Thyroid gland (tissue), 4 donors: ENCODE measurements around the gene CCBE1. TPM values are rescaled to one million over a fixed set of nuclear protein-coding genes. Genes with fewer than 3 reads are reported as not detected.
"Not testable (repeated sequence)": the region's sequence is repeated elsewhere in the genome, so short reads cannot be mapped to it uniquely, and the experiment has no call there.

ENCODE experiments used
- DNase-seq, 2 donors: peaks; one replicate each; pipeline ENCODE4 v3.0.0-alpha.2; 2019
- H3K27ac ChIP-seq, 3 donors: fragments of 200-600 bp; sonication (generic); 1 replicate in 2 of 3; 2 replicates in 1 of 3; pipeline ENCODE4 v1.5.1; 2016 to 2019; ENCODE audit warnings: mild to moderate bottlenecking in 1 of 3, moderate library complexity in 1 of 3
- H3K27me3 ChIP-seq: fragments of 200-600 bp; sonication (generic); one replicate; pipeline ENCODE4 v1.5.1; 2019
- H3K36me3 ChIP-seq, 2 donors: fragments of 200-600 bp; sonication (generic); one replicate each; pipeline ENCODE4 v1.5.1; 2016 to 2019
- H3K4me1 ChIP-seq, 2 donors: fragments of 200-600 bp; sonication (generic); one replicate each; pipeline ENCODE4 v1.5.1; 2017 to 2019
- H3K4me3 ChIP-seq, 3 donors: fragments of 200-600 bp; sonication (generic); replicated peaks in 1 of 3; 1 replicate in 2 of 3; 2 replicates in 1 of 3; pipeline ENCODE4 v1.5.1; 2016; ENCODE audit warnings: mild to moderate bottlenecking in 1 of 3
- H3K9me3 ChIP-seq: fragments of 200-600 bp; sonication (generic); one replicate; pipeline ENCODE4 v1.5.1; 2017
- CTCF ChIP-seq, 6 experiments: fragments of 200-600 bp in 3 of 6; fragments of 450-650 bp in 3 of 6; sonication (generic) in 3 of 6; IDR thresholded peaks; one replicate each; pipeline ENCODE4 v1.5.1; 2016 to 2019; ENCODE audit warnings: antibody characterized with exemption in 6 of 6, mild to moderate bottlenecking in 2 of 6, inconsistent platforms in 1 of 6, moderate library complexity in 1 of 6
- POLR2A ChIP-seq, 2 donors: fragments of 450-650 bp; IDR thresholded peaks; one replicate each; pipeline ENCODE4 v1.6.1; 2017; ENCODE audit warnings: antibody characterized with exemption in 2 of 2, mild to moderate bottlenecking in 2 of 2, moderate library complexity in 1 of 2
- WGBS, 2 donors: methylation state at CpG; one replicate each; pipeline ENCODE4 v1.1.5; 2017; 5-methylcytosine and 5-hydroxymethylcytosine counted together
- intact Hi-C: fragments of 100-400 bp; cut with DNase I; formaldehyde crosslinking; loops from one replicate; pipeline ENCODE4 v1.15.1; 2023
- total RNA-seq, 4 donors: library from RNA; depleted of rRNA; stranded (reverse); fragments of >200 nt; gene quantifications; one replicate each; pipeline ENCODE4 v1.2.3, GENCODE V29; 2016

The CCBE1 gene
- total RNA-seq, 4 donors from 2014 or later = 0.34 to 9.0 (median 1.1) TPM

DNA sequence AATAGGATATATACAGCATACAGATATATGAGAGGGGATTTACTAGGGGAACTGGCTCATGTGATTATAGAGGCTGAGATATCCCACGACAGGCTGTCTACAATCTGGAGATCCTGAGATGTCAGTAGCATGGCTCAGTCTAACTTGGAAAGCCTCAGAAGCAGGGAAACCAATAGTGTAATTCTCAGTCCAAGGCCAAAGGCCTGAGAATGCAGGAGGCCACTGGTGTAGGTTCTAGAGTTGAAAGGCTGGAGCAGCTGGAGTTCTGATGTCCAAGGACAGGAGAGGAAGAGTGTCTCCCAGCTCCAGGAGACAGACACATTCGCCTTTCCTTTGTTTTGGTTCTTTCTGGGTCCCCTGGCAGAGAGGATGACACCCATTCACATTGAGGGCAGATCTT is 20.1 kb upstream of the CCBE1 start:
- no peaks in the 10 kb centered on the region for H3K9me3 ChIP-seq
- H3K27ac ChIP-seq = no peak overlapping the region
- TF ChIP-seq POLR2A (IDR thresholded peaks at IDR 0.05) (no peak), CTCF (IDR thresholded peaks at IDR 0.05) (no peak)
- no peak for DNase-seq
- no peaks in the 10 kb centered on the region for H3K4me1 ChIP-seq
- 79 to 91% methylated on average over 2 of the region's 2 CpGs for WGBS, 2 donors
- intact Hi-C loops = no loop called here
- H3K27me3 ChIP-seq = no peaks in the 10 kb centered on the region
- H3K4me3 ChIP-seq = no peak overlapping the region
- H3K36me3 ChIP-seq = no peaks in the 10 kb centered on the region

GRCh38 chr18:59715966-59716369 is 18.7 kb upstream of the CCBE1 start:
- H3K9me3 ChIP-seq = no peaks in the 10 kb centered on the region
- no peak overlapping the region for H3K4me3 ChIP-seq
- 69 to 74% methylated on average over 2 of the region's 2 CpGs for WGBS, 2 donors
- no peaks in the 10 kb centered on the region for H3K27me3 ChIP-seq
- no peak overlapping the region for H3K27ac ChIP-seq
- H3K36me3 ChIP-seq = no peaks in the 10 kb centered on the region
- no peak for DNase-seq
- H3K4me1 ChIP-seq = no peaks in the 10 kb centered on the region
- TF ChIP-seq CTCF (IDR thresholded peaks at IDR 0.05) (no peak), POLR2A (IDR thresholded peaks at IDR 0.05) (no peak)
- intact Hi-C loops = no loop called here

DNA sequence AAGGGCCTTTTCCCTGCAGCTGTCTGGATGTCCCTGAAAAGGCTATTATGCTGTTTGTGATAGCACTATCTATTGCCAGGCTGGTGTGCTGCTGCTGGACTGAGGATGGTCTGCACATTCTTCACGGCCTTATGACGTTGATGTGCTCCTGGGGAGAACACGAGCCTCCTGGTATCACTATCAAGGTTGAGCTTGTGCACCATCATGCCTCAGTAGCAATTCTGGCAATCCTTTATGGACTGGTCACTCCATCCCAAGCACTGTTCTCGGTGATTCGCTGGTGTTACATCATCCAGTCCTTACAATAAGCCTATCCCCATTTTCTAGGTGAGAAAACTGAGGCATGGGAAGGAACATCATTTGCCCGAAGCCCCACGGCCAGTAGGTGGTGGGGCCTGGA is 18.2 kb upstream of the CCBE1 start:
- intact Hi-C loops = no loop called here
- no peak overlapping the region for H3K27ac ChIP-seq
- 94 to 96% methylated on average over 5 to 7 of the region's 7 CpGs for WGBS, 2 donors
- no peak for DNase-seq
- no peaks in the 10 kb centered on the region for H3K27me3 ChIP-seq
- TF ChIP-seq CTCF (IDR thresholded peaks at IDR 0.05) (no peak), POLR2A (IDR thresholded peaks at IDR 0.05) (no peak)
- no peaks in the 10 kb centered on the region for H3K4me1 ChIP-seq
- H3K4me3 ChIP-seq = no peak overlapping the region
- H3K36me3 ChIP-seq = no peaks in the 10 kb centered on the region
- H3K9me3 ChIP-seq = no peaks in the 10 kb centered on the region

DNA sequence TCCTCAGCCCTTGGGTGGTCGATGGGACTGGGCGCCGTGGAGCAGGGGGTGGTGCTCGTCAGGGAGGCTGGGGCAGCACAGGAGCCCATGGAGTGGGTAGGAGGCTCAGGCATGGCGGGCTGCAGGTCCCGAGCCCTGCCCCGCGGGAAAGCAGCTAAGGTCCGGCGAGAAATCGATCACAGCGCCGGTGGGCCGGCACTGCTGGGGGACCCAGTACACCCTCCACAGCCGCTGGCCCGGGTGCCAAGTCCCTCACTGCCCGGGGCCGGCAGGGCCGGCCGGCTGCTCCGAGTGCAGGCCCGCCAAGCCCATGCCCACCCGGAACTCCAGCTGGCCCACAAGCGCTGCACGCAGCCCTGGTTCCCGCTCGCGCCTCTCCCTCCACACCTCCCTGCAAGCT is 16.9 kb upstream of the CCBE1 start:
- intact Hi-C loops, H3K9me3 ChIP-seq, DNase-seq, H3K4me3 ChIP-seq, H3K4me1 ChIP-seq, H3K27ac ChIP-seq, H3K36me3 ChIP-seq, H3K27me3 ChIP-seq: not testable (repeated sequence)
- 98% methylated on average over 14 of the region's 28 CpGs; no CpG with 5 or more reads in 1 of the 2 donors for WGBS, 2 donors

DNA sequence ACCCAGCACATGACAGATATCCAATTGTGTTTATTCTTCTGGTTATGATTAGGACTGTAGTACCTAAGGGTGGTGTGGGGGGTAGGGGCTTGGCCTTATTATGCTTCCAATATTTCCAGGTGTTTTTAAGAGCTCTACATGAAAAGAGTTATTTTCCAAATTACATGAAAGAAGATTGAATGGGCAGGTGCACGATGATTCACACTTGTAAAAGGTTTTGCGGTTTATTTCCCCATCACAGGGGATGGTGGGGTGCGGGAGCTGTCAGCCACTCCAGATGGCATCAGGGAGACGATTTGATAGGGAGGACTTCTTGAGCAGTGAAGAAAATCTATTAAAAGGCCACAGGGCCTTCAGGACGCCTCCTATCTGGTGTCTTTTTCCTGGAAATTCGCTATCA is 15.1 kb upstream of the CCBE1 start:
- TF ChIP-seq CTCF (IDR thresholded peaks at IDR 0.05) = no peak
- no peak for TF ChIP-seq POLR2A (IDR thresholded peaks at IDR 0.05)
- WGBS, 2 donors = 85 to 88% methylated on average over 6 of the region's 6 CpGs
- intact Hi-C loops = no loop called here

DNA sequence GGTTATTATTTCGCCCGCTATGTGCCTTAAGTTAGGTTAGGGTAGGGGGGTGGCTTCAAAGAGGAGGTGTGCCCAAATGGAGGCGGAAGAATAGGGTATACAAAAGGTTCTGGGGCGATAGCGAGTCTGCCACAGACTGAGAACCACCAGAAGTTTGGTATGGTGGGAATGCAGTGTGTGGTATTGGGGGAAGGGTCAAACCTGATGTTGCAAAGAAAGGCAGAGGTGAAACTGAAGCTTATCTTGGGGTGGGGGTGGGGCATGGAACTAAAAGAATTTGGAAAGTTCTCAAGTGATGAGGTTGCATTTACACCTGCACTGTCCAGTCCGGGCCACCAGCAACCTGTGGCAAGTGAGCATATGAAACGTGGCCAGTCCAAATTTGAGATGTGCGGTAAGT is 11.8 kb upstream of the CCBE1 start:
- no peak for TF ChIP-seq CTCF (IDR thresholded peaks at IDR 0.05)
- TF ChIP-seq POLR2A (IDR thresholded peaks at IDR 0.05) = no peak
- no peaks in the 10 kb centered on the region for H3K9me3 ChIP-seq
- H3K4me1 ChIP-seq = no peaks in the 10 kb centered on the region
- WGBS, 2 donors = 94 to 96% methylated on average over 8 of the region's 8 CpGs
- no peaks in the 10 kb centered on the region for H3K36me3 ChIP-seq
- H3K27me3 ChIP-seq = no peaks in the 10 kb centered on the region
- intact Hi-C loops = no loop called here
- H3K27ac ChIP-seq = no peak overlapping the region
- no peak for DNase-seq
- H3K4me3 ChIP-seq = no peak overlapping the region

More for the DNA sequence above, 15.1 kb upstream of the CCBE1 start:
- H3K27me3 ChIP-seq = no peaks in the 10 kb centered on the region
- no peaks in the 10 kb centered on the region for H3K9me3 ChIP-seq
- H3K4me1 ChIP-seq = no peaks in the 10 kb centered on the region
- no peak overlapping the region for H3K4me3 ChIP-seq
- no peak overlapping the region for H3K27ac ChIP-seq
- no peaks in the 10 kb centered on the region for H3K36me3 ChIP-seq
- DNase-seq = no peak
